Mesendoderm (in vitro differentiated cells): ENCODE data around the gene EMP2. TPM values are rescaled to one million over a fixed set of nuclear protein-coding genes. Genes with fewer than 3 reads are reported as not detected.
A peak's percentile ranks its signal among the peaks of the same experiment; 100 is the strongest.

Experiments used
- DNase-seq: peaks from one replicate; pipeline ENCODE4 v3.0.0; 2013
- H2AK5ac ChIP-seq: 2 replicates; pipeline ENCODE4 v1.6.1; 2013; ENCODE audit warnings: low read length, inconsistent platforms
- H2BK120ac ChIP-seq: 2 replicates; pipeline ENCODE4 v1.6.1; 2013; ENCODE audit warnings: low read depth, mild to moderate bottlenecking, low read length, moderate library complexity, mixed read lengths
- H2BK15ac ChIP-seq: replicated peaks from 2 replicates; pipeline ENCODE4 v1.6.1; 2013; ENCODE audit warnings: low read depth, mild to moderate bottlenecking, moderate library complexity
- H2BK5ac ChIP-seq: 2 replicates; pipeline ENCODE4 v1.6.1; 2013; ENCODE audit warnings: low read length, inconsistent platforms
- H3K18ac ChIP-seq: 2 replicates; pipeline ENCODE4 v1.6.1; 2013; ENCODE audit warnings: mild to moderate bottlenecking, low read length, mixed read lengths
- H3K23ac ChIP-seq: one replicate; pipeline ENCODE4 v1.6.1; 2013; ENCODE audit warnings: low read length
- H3K27ac ChIP-seq: 2 replicates; pipeline ENCODE4 v1.5.1; 2013; ENCODE audit warnings: low read depth, mild to moderate bottlenecking, inconsistent platforms, low read length, moderate library complexity
- H3K27me3 ChIP-seq: 2 replicates; pipeline ENCODE4 v1.6.1; 2013; ENCODE audit warnings: low read length, control low read depth, mild to moderate bottlenecking, inconsistent platforms; ENCODE audit not compliant: insufficient read depth, poor library complexity
- H3K36me3 ChIP-seq: 2 replicates; pipeline ENCODE4 v1.6.1; 2013; ENCODE audit warnings: low read length, inconsistent platforms; ENCODE audit not compliant: control insufficient read depth, insufficient read depth
- H3K4ac ChIP-seq: one replicate; pipeline ENCODE4 v1.6.1; 2013; ENCODE audit warnings: low read depth, mild to moderate bottlenecking, low read length, moderate library complexity
- H3K4me1 ChIP-seq: 2 replicates; pipeline ENCODE4 v1.6.1; 2013; ENCODE audit warnings: low read depth, low read length, inconsistent platforms; ENCODE audit not compliant: control insufficient read depth
- H3K4me2 ChIP-seq: 2 replicates; pipeline ENCODE4 v1.6.1; 2013; ENCODE audit warnings: low read length
- H3K4me3 ChIP-seq: 2 replicates; pipeline ENCODE4 v1.5.1; 2013; ENCODE audit warnings: mild to moderate bottlenecking, low read length
- H3K56ac ChIP-seq: one replicate; pipeline ENCODE4 v1.6.1; 2013; ENCODE audit warnings: low read length
- H3K79me1 ChIP-seq: 2 replicates; pipeline ENCODE4 v1.6.1; 2013; ENCODE audit warnings: low read length, inconsistent platforms
- H3K79me2 ChIP-seq: 2 replicates; pipeline ENCODE4 v1.6.1; 2013; ENCODE audit warnings: mild to moderate bottlenecking, low read length; ENCODE audit not compliant: control insufficient read depth, insufficient read depth
- H3K9ac ChIP-seq: 2 replicates; pipeline ENCODE4 v1.6.1; 2013; ENCODE audit warnings: low read length, inconsistent platforms
- H4K5ac ChIP-seq: one replicate; pipeline ENCODE4 v1.6.1; 2013; ENCODE audit warnings: low read length
- H4K8ac ChIP-seq: one replicate; pipeline ENCODE4 v1.6.1; 2013; ENCODE audit warnings: low read depth, mild to moderate bottlenecking, control low read depth, low read length, moderate library complexity
- WGBS: extraction: QIAGEN DNeasy Blood & Tissue Kit; methylation state at CpG from one replicate; pipeline ENCODE4 v1.1.7; 2013; ENCODE audit warnings: low lambda C conversion rate, missing lambda C conversion rate; ENCODE audit not compliant: insufficient coverage; ENCODE audit errors: extremely low coverage; 5-methylcytosine and 5-hydroxymethylcytosine counted together
- polyA plus RNA-seq, 2 experiments: library from polyadenylated mRNA; stranded (reverse); fragments of 200-250 nt; gene quantifications; one replicate each; pipeline ENCODE4 v1.2.3, GENCODE V29; 2013

EMP2 gene, protein sequence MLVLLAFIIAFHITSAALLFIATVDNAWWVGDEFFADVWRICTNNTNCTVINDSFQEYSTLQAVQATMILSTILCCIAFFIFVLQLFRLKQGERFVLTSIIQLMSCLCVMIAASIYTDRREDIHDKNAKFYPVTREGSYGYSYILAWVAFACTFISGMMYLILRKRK
- 14.8 TPM for polyA plus RNA-seq (2013, experiment 1 of 2)
- 14.4 TPM for polyA plus RNA-seq (2013, experiment 2 of 2)

DNA sequence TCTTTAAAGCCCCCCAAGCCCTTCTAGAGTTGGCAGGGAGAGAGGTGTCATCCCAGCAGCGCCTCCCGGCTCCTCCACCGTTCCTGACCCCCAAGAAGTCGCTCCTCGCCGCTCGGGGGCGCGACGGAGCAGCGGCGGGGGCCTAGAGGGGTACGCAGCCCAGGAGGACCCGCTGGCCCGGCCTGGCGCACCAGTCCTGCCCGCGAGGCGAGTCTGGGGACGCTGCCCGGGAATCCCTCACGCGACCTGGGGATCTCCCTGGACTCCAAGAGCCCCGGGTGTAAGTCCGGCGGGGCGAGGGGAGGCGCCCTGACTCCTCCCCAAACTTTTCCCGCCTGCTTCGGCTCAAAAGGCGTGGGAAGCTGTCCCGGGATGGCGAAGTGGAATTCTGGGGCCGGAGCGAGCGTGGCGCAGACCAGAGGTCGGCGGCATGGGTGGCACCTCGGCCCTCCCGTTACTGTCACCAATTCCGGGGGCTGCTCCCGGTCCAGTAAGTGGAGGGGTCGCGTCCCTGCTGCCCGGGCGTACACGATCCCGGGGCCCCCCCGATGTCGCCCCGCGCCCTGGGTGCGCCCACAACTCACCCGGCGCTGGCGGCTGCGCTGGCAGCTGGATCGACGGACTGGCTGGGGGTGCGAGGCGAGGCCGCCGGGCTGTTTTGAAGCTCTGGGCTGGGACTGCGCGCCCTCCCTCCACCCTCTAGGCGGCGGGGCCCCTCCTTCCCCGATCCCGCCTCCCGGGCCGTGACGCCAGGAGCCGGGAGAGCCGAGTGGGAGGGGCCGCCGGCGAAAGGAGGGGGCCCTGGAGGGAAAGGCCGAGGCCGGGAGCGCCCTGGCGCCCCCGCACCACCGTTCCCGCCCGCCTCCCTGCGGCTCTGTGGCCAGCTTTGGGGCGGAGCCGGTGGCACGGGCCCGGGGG is at the start of gene EMP2:
TSS of gene EMP2 (minus strand) at position 634 of the 918 bp plus-strand sequence. CDS start 32,981 bp downstream, outside the sequence.
- Histone ChIP-seq H2BK15ac (no peak within 1 kb of the TSS), H3K36me3 (no peaks in the 10 kb centered on the region), H3K4me3 (peak within 1 kb of the TSS; percentile 55), H2AK5ac (no peak within 1 kb of the TSS), H3K18ac (peak within 1 kb of the TSS; percentile 31), H2BK5ac (no peak within 1 kb of the TSS), H3K56ac (peak within 1 kb of the TSS; percentile 89), H3K4me2 (peak within 1 kb of the TSS; percentile 73), H3K4ac (no peak within 1 kb of the TSS), H4K5ac (no peak within 1 kb of the TSS), H3K79me1 (no peaks in the 10 kb centered on the region), H3K23ac (peak within 1 kb of the TSS; percentile 10), H3K27ac (peak within 1 kb of the TSS; percentile 8), H4K8ac (no peak within 1 kb of the TSS), H3K79me2 (no peaks in the 10 kb centered on the region), H3K4me1 (peaks cover 2% of the 10 kb centered on the region), H2BK120ac (peak within 1 kb of the TSS; percentile 45), H3K27me3 (no peaks in the 10 kb centered on the region), H3K9ac (peak within 1 kb of the TSS; percentile 79)
- DNase-seq: peak; percentile 87
- WGBS: no CpG with 5 or more reads among the region's 91 CpGs

DNA sequence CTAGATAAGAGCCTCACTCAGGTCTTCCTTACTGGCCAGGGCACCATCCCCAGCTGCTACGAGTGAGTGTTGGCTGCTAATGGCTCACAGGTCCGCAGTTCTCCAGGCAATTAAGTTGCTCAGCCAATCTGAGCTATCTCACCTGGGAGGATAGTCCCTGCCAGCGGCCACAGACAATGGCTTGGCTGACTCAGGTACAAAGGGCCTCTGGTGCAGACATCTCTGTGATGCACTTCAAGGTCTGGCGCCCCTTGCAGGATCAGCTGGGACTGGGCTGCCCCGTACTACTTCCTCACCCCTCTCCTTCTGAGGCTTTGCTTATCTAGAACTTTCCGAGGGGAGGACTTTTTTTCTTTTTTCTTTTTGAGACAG is 49.2 kb upstream of the EMP2 start:
- Histone ChIP-seq H3K4me1 (no peaks in the 10 kb centered on the region), H3K18ac (no peak overlapping the region), H2AK5ac (no peak overlapping the region), H2BK5ac (no peak overlapping the region), H3K9ac (no peak overlapping the region), H3K4me3 (no peak overlapping the region), H3K79me1 (no peaks in the 10 kb centered on the region), H4K8ac (no peak overlapping the region), H3K23ac (no peak overlapping the region), H2BK15ac (no peak overlapping the region), H4K5ac (no peak overlapping the region), H3K56ac (no peak overlapping the region), H3K36me3 (no peaks in the 10 kb centered on the region), H3K27me3 (no peaks in the 10 kb centered on the region), H3K27ac (no peak overlapping the region), H3K4ac (no peak overlapping the region), H3K4me2 (no peak overlapping the region), H2BK120ac (no peak overlapping the region), H3K79me2 (no peaks in the 10 kb centered on the region)
- WGBS: no CpG with 5 or more reads among the region's 6 CpGs
- DNase-seq: peak; percentile 84

DNA sequence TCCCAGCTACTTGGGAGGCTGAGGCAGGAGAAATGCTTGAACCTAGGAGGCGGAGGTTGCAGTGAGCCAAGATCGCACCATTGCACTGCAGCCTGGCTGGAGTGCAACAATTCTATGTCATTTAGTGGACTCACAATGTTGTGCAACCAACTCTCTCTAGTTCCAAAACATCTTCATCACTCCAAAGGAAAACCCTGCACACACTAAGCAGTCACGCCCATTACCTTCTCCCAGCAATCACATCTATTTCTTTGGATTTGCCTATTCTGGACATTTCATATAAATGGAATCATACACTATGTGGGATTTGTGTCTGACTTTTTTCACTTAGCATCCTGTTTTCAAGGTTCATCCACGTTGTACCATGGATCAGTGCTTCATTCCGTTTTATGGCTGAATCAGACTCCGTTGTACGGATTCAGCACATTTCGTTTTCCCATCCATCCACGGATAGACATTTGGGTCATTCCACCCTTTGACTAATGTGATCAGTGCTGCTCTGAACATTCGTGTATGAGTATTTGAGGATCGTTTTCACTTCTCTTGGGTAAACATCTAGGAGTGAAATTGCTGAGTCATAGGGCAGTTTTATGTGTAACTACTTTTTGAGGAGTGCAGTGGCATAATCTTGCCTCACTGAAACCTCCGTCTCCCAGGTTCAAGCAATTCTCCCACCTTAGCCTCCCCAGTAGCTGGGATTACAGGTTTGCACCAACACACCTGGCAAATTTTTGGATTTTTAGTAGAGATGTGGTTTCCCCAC is 45.4 kb upstream of the EMP2 start:
- no peak overlapping the region for H3K4me3 ChIP-seq
- no peak for DNase-seq
- H3K4me1 ChIP-seq: peaks cover 5% of the 10 kb centered on the region
- no peaks in the 10 kb centered on the region for H3K36me3 ChIP-seq
- no peaks in the 10 kb centered on the region for H3K79me2 ChIP-seq
- H3K23ac ChIP-seq: no peak overlapping the region
- no peak overlapping the region for H3K27ac ChIP-seq
- no peak overlapping the region for H2BK15ac ChIP-seq
- H4K5ac ChIP-seq: no peak overlapping the region
- no peaks in the 10 kb centered on the region for H3K27me3 ChIP-seq
- no peak overlapping the region for H2AK5ac ChIP-seq
- WGBS: no CpG with 5 or more reads among the region's 12 CpGs
- H3K56ac ChIP-seq: no peak overlapping the region
- no peaks in the 10 kb centered on the region for H3K79me1 ChIP-seq
- H2BK120ac ChIP-seq: no peak overlapping the region
- peak overlapping the region; percentile 58 for H3K4ac ChIP-seq
- no peak overlapping the region for H3K4me2 ChIP-seq
- H2BK5ac ChIP-seq: no peak overlapping the region
- H3K9ac ChIP-seq: no peak overlapping the region
- H3K18ac ChIP-seq: no peak overlapping the region
- no peak overlapping the region for H4K8ac ChIP-seq

DNA sequence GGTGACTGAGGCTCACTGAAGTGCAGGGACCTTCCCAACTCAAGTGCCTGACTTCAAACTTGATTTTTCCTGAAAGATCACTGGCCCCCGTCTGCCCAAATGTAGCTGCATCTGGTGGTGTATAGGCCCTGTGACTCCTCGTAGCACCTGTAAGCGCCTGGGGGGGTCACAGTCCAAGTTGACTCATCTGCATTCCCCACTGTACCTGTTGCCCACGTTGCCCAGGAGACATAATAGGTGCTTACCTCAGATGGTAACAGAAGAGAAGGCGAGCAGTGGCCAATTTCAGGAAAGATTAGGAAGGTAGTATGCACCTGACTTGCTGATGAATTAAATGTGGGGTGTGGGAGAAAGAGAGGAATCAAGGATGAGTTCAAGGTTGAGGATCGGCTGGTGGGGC is 44.1 kb upstream of the EMP2 start:
- H3K79me2 ChIP-seq: no peaks in the 10 kb centered on the region
- no CpG with 5 or more reads among the region's 6 CpGs for WGBS
- H3K9ac ChIP-seq: no peak overlapping the region

DNA sequence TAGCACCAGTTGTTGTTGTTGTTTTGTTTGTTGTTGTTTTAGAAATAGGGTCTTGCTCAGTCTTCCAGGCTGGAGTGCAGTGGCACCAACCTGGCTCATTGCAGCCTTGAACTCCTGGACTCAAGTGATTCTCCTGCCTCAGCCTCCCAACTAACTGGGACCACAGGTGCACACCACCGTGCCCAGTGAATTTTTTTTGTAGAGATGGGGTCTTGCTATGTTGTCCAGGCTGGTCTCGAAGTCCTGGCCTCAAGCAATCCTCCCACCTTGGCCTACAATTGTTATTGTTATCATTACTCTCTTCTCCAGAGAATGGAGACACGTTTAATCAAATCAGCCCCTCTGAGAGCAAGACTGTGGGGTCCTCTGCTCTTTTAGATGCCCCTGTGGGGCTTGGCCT is 42.7 kb upstream of the EMP2 start:
- H2BK120ac ChIP-seq: no peak overlapping the region
- peaks cover 13% of the 10 kb centered on the region for H3K4me1 ChIP-seq
- no peaks in the 10 kb centered on the region for H3K36me3 ChIP-seq
- H2AK5ac ChIP-seq: no peak overlapping the region
- no peak overlapping the region for H4K5ac ChIP-seq
- no peak overlapping the region for H3K4ac ChIP-seq
- no peak overlapping the region for H3K4me2 ChIP-seq
- no peak overlapping the region for H3K18ac ChIP-seq
- H3K27me3 ChIP-seq: no peaks in the 10 kb centered on the region
- H3K23ac ChIP-seq: no peak overlapping the region
- H3K79me2 ChIP-seq: no peaks in the 10 kb centered on the region
- H3K27ac ChIP-seq: no peak overlapping the region
- H2BK15ac ChIP-seq: no peak overlapping the region
- no peak overlapping the region for H4K8ac ChIP-seq
- H2BK5ac ChIP-seq: peak overlapping the region; percentile 50
- no peak overlapping the region for H3K9ac ChIP-seq
- no peak overlapping the region for H3K4me3 ChIP-seq
- no peak overlapping the region for H3K56ac ChIP-seq
- DNase-seq: no peak
- no CpG with 5 or more reads among the region's 3 CpGs for WGBS
- H3K79me1 ChIP-seq: no peaks in the 10 kb centered on the region

More for the DNA sequence above, 44.1 kb upstream of the EMP2 start:
- H3K4me3 ChIP-seq: no peak overlapping the region
- H2BK15ac ChIP-seq: no peak overlapping the region
- H3K36me3 ChIP-seq: no peaks in the 10 kb centered on the region
- no peak overlapping the region for H2AK5ac ChIP-seq
- no peaks in the 10 kb centered on the region for H3K79me1 ChIP-seq
- no peak overlapping the region for H3K18ac ChIP-seq
- H2BK120ac ChIP-seq: no peak overlapping the region
- peaks cover 9% of the 10 kb centered on the region for H3K4me1 ChIP-seq
- H2BK5ac ChIP-seq: no peak overlapping the region
- H3K4ac ChIP-seq: no peak overlapping the region
- H3K27me3 ChIP-seq: no peaks in the 10 kb centered on the region
- no peak overlapping the region for H4K8ac ChIP-seq
- H3K4me2 ChIP-seq: no peak overlapping the region
- no peak overlapping the region for H4K5ac ChIP-seq
- no peak overlapping the region for H3K27ac ChIP-seq
- no peak overlapping the region for H3K23ac ChIP-seq
- DNase-seq: no peak
- peak overlapping the region; percentile 7 for H3K56ac ChIP-seq
